HG02840 (cell line): ENCODE results near the gene SERINC1.
"Not testable (repeated sequence)": the region's sequence is repeated elsewhere in the genome, so short reads cannot be mapped to it uniquely, and the experiment has no call there.

Source experiments
- ATAC-seq: cut with Tn5 transposase; IDR thresholded peaks from one replicate; pipeline ENCODE4 v1.9.1; 2021; ENCODE audit warnings: mild to moderate bottlenecking, moderate library complexity, moderate number of reproducible peaks; ENCODE audit not compliant: unreplicated experiment, low FRiP score

The SERINC1 gene

DNA sequence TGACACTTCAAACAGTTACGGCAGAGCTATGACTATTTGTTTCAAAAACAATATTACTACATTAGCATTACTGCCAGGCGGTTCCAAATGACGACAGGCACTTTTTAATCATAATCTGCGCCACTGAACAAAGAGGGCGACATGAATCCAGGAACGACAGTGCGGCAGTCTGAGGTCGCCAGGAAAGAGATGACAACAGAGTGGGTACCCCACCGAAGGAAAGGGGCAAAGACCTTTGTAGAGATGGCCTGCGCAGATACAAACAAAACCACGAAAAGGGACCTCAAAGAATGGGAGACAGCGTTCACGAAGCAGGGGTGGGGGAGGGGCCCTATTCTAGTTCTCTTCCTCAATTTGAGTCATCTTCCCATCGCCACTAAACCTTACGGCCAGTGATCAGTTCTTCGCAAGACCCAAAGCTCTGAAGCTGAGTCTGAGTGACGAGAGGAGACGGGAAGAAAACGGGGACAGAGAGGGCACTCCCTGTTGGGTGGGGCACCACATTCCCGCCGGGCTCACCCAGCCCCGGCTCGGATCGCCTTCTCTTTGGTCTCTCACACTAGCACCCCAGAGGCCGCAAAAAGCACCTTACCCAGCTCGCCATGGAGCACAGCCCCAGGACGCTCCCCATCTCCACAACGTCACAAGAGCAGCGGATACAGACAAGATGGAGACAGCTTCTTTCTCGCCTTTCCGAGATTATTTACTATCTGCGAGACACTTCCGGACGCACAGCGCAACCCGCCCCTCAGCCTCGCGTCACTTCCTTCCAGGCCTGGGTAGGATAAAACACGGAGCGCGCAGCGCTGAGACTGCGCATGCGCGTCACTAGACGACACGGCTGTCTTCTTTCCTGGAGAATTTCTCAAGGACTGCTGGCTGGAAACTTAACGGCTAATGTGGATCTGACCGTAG is at the start of gene SERINC1:
Gene SERINC1, minus strand, starts transcription at position 701 of the 915 bp plus-strand sequence. Its CDS starts 70 bp downstream, at position 631.
- ATAC-seq = peak; percentile 99

GRCh38 chr6:122511193-122511924 is 39.8 kb upstream of the SERINC1 start:
- ATAC-seq = no peak

GRCh38 chr6:122505170-122505569 is 33.6 kb upstream of the SERINC1 start:
- not testable (repeated sequence) for ATAC-seq

DNA sequence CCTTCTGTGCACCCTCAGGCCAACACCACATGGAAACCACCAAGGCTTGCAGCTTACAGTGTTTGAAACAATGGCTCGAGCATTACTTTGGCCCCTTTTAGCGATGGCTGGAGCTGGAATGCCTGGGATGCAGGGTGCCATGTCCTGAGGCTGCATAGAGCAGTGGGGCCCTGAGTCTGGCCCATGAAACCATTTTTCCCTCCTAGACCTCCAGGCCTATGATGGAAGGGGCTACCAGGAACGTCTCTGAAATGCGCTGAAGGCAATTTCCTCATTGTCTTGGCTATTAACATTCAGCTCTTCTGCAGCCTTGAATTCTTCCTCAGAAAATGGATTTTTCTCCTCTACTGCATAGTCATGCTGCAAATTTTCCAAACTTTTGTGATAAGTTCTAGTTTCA is 29.9 kb upstream of the SERINC1 start:
- no peak for ATAC-seq

DNA sequence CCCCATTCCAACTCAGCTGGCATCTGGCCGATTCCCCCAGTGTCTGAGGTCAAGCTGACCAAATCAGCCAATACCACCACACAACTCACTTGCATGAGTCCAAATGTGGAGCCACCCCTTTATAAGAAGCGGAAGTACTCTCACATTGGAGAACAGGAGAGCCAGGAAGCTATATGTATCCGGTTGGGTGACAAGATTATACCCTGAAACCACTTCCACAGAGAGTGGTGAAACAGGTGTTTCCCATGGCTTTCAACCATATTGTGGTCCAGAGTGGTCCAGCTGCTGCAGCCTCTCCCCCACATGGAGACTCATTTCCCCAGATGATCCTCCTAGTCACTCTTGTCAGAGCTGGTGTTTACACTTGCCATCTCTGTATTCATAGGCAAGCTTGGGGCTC is 24.0 kb upstream of the SERINC1 start:
- no peak for ATAC-seq

GRCh38 chr6:122494665-122495272 is 23.2 kb upstream of the SERINC1 start:
- no peak for ATAC-seq

GRCh38 chr6:122491919-122492555 is 20.4 kb upstream of the SERINC1 start:
- ATAC-seq = peak; percentile 95

GRCh38 chr6:122490607-122491006 is 19.0 kb upstream of the SERINC1 start:
- no peak for ATAC-seq

DNA sequence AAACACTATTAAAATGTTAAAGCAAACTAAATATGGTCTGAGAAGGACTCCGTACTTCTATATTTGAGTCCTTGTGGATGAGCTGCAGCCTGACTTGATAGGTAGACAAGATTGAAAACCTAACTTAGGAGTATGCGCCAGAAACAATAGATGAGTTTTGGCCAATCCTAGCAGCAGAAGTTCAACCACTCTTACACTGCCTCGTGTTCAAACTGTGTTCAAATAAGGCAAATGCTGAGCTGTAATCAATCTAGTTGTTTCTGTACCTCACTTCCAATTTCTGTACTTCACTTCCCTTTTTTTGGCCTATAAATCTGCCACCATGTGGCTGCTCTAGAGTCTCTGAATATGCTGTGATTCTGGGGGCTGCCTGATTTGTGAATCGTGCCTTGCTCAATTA is 13.2 kb upstream of the SERINC1 start:
- ATAC-seq = no peak

- ATAC-seq = no peak
These were observed 11.1 kb upstream of the SERINC1 start for GRCh38 chr6:122482750-122483080.

DNA sequence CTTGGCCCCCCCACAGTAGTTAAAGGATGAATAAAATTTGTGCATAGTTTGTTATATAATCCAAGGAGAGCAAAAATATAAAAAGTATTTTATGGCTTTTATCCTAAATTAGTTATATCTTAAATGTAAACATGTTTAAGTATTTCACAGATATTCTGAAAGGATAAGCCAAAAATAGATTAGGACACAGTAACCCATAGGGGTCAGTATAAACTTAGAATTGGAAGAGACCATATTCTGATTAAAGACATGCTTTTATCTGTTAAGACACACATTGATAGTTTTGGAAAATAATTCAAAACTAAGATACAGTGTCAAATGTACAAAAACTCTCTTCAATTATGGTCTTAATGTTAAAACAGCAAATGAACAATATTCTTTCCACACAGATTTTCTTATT is 4.5 kb upstream of the SERINC1 start:
- ATAC-seq = no peak

GRCh38 chr6:122472022-122472340 is 374 bp upstream of the SERINC1 start:
- peak; percentile 54 for ATAC-seq

DNA sequence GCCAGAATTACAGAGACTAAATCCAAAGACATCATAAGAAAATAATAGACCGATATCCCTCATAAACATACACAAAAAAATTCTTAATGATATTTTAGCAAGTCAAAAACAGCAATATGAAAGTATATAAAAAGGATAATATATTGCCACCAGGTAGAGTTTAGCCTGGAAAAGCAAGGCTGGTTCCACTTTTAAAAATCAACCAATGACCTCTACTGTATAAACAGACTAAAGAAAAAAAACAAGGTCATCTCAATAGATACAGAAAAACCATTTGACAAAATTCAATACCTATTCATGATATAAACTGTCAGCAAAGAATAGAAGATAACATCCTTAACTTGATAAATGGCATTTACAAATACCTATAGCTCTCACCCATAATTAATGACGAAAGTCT is 9.7 kb downstream of the SERINC1 start:
- ATAC-seq = no peak

- ATAC-seq = not testable (repeated sequence)
These were observed 11.7 kb downstream of the SERINC1 start for GRCh38 chr6:122459865-122460416.

DNA sequence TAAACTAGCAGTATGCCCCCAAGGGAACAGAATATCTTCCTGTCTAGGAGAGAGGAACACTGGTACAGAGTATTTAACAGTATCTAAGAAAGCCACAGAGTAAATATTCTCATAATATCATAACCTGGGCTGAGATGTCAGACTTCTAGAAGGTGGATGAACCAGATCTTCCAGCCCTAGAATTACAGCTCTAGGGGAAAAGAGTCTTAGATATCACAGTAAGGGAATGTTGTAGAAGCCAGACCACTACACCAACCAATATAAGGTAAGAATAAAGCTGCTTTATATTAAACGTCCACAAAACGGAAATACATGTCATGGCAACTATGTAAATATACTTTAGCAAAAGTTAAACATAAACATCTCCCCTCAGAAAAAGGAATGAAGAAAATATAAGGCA is 12.4 kb downstream of the SERINC1 start:
- ATAC-seq = no peak

GRCh38 chr6:122458087-122458486 is 13.5 kb downstream of the SERINC1 start:
- no peak for ATAC-seq

- not testable (repeated sequence) for ATAC-seq
These were observed 16.5 kb downstream of the SERINC1 start for GRCh38 chr6:122455116-122455515.

DNA sequence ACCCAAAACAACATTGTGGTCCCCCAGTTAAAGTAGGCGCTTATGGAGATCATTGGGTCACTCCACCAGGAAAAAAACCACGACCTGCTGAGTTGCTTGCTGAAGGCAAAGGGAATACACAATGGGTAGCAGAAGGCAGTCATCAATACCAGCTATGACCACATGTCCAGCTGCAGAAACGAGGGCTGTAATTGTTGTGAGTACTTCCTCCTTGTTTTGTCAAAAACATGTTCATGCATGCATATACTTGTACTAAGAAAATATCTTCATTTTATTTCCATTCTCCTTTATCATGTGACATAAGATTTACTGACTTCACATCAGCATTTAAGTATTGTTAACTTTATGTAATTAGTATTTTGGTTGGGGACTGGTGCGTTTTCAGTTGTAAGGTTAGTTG is 16.9 kb downstream of the SERINC1 start:
- no peak for ATAC-seq

DNA sequence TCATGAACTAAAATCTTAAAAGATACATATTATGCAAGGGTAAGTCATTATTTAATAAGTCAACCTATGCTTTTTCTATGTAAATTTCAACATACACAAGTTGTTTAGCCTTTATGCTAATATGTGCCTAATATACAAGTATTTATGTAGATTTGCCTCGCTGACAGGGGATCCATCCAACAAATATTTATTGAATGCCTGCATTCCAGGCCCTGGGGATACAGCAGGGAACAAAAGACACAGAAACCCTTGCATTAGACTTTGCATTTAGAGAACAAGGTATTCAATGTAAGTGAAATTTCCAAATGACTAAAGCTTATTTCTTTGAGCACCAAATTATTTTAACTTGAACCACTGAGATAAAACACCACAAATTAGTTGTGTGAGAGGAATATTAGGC is 19.1 kb downstream of the SERINC1 start:
- ATAC-seq = no peak

DNA sequence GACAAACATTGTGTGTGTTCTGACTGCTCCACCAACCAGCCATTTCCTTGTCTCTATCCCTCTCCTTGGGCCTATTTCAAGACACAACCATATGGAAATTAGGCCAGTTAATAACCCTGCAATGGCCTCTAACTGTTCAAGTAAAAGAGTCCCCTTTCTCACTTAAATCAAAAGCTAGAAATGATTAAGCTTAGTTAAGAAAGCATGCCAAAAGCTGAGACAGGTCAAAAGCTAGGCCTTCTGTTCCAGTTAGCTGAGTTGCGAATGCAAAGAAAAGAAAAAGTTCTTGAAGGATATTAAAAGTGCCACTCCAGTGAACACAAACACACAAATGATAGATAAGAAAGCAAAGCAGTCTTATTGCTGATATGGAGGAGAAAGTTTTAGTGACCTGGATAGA is 22.5 kb downstream of the SERINC1 start:
- ATAC-seq = no peak

- ATAC-seq = no peak
These were observed 26.3 kb downstream of the SERINC1 start for GRCh38 chr6:122445274-122445673.
